BLaER1 treated with 17β-estradiol and CSF1 and Interleukin-3, amounts not matched to agents 10 nM and 100 nM (cell line): ENCODE data around the gene MYO1D.
A peak's percentile ranks its signal among the peaks of the same experiment; 100 is the strongest.

Source experiments
- H3K27ac ChIP-seq, 11 experiments: shearing (Covaris generic); formaldehyde crosslinking; 2 replicates each; pipeline ENCODE4 v1.8.1; 2022
- H3K27me3 ChIP-seq, 11 experiments: shearing (Covaris generic); formaldehyde crosslinking; 2 replicates each; pipeline ENCODE4 v1.8.1; 2022
- H3K36me3 ChIP-seq, 11 experiments: shearing (Covaris generic); formaldehyde crosslinking; 2 replicates each; pipeline ENCODE4 v1.8.1; 2022
- H3K4me1 ChIP-seq, 10 experiments: shearing (Covaris generic); formaldehyde crosslinking; 2 replicates each; pipeline ENCODE4 v1.8.1; 2022
- H3K4me2 ChIP-seq, 11 experiments: shearing (Covaris generic); formaldehyde crosslinking; 2 replicates each; pipeline ENCODE4 v1.8.1; 2022
- H3K4me3 ChIP-seq, 10 experiments: shearing (Covaris generic); formaldehyde crosslinking; 2 replicates each; pipeline ENCODE4 v1.8.1; 2022
- H3K9ac ChIP-seq, 11 experiments: shearing (Covaris generic); formaldehyde crosslinking; 2 replicates each; pipeline ENCODE4 v1.8.1; 2022
- H3K9me3 ChIP-seq, 11 experiments: shearing (Covaris generic); formaldehyde crosslinking; replicated peaks in 1 of 11; 2 replicates each; pipeline ENCODE4 v1.8.1; 2022
- H4K20me1 ChIP-seq, 11 experiments: shearing (Covaris generic); formaldehyde crosslinking; 2 replicates each; pipeline ENCODE4 v1.8.1; 2022
- Cebpa-rat ChIP-seq, 11 experiments: shearing (Covaris generic); IDR thresholded peaks; 2 replicates each; pipeline ENCODE4 v1.8.1; 2022

Gene MYO1D

GRCh38 chr17:32445074-32445415 lies 431.9 kb downstream of the MYO1D start:
- H3K27ac ChIP-seq: peak overlapping the region; percentile 90 to 99 (median 96)
- peaks cover 0 to 4% (median 0%) of the 10 kb centered on the region in 11 experiments; a peak in 1 of 22 replicates for H3K9me3 ChIP-seq
- no peak for TF ChIP-seq Cebpa-rat (IDR thresholded peaks at IDR 0.05)
- H3K27me3 ChIP-seq: no peaks in the 10 kb centered on the region
- peak overlapping the region; percentile 95 to 100 (median 97) for H3K9ac ChIP-seq
- H3K4me1 ChIP-seq: peaks cover 20 to 31% (median 26%) of the 10 kb centered on the region in 10 experiments
- peak overlapping the region; percentile 89 to 100 (median 97) for H3K4me3 ChIP-seq
- peak overlapping the region; percentile 76 to 97 (median 89) for H3K4me2 ChIP-seq
- H4K20me1 ChIP-seq: peaks cover 10 to 56% (median 46%) of the 10 kb centered on the region in 11 experiments; a peak in 19 of 22 replicates
- peaks cover 30 to 49% (median 35%) of the 10 kb centered on the region in 11 experiments for H3K36me3 ChIP-seq

GRCh38 chr17:32444301-32445073 lies 432.4 kb downstream of the MYO1D start, which contains the start of gene PSMD11:
PSMD11 (plus strand) TSS chr17:32444510; CDS start chr17:32444524, 14 bp downstream.
- H3K36me3 ChIP-seq: peaks cover 24 to 44% (median 29%) of the 10 kb centered on the region in 11 experiments
- no peaks in the 10 kb centered on the region for H3K27me3 ChIP-seq
- peaks cover 8 to 51% (median 40%) of the 10 kb centered on the region in 11 experiments; a peak in 19 of 22 replicates for H4K20me1 ChIP-seq
- peak within 1 kb of the TSS; percentile 90 to 99 (median 96) for H3K27ac ChIP-seq
- peaks cover 0 to 4% (median 0%) of the 10 kb centered on the region in 11 experiments; a peak in 1 of 22 replicates for H3K9me3 ChIP-seq
- TF ChIP-seq Cebpa-rat (IDR thresholded peaks at IDR 0.05): no peak
- peaks cover 20 to 31% (median 26%) of the 10 kb centered on the region in 10 experiments for H3K4me1 ChIP-seq
- peak within 1 kb of the TSS; percentile 86 to 99 (median 95) for H3K4me2 ChIP-seq
- H3K4me3 ChIP-seq: peak within 1 kb of the TSS; percentile 89 to 100 (median 97)
- H3K9ac ChIP-seq: peak within 1 kb of the TSS; percentile 95 to 100 (median 97)

DNA sequence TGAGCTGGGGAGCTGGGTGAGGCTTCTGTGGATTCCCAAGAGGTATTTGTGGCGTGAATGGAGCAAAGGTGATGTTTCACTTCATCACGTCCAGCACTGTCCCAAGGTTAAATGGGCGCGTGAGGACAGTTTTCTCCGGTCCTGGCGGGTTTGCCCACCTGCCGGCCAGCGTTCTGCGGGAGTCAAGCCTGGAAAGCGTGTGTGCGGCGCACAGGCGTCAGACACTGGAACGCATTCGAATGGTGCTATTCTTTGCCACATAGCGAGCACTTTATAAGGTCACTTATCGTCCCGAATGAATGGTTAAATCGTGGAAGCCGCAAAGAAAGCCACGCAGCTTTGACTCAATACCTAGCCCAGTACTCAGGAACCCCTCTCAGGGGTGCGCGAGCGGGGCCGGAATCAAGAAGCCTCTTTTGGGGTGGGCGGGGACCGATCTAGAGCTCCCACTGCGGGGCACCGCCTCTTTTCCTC lies 433.1 kb downstream of the MYO1D start:
- Histone ChIP-seq H4K20me1 (peaks cover 2 to 44% (median 34%) of the 10 kb centered on the region in 11 experiments; a peak in 19 of 22 replicates), H3K9ac (peak overlapping the region; percentile 95 to 100 (median 97)), H3K27me3 (no peaks in the 10 kb centered on the region), H3K27ac (peak overlapping the region in 3 of 11 experiments; percentile 95 to 97 (median 97); a peak in 8 of 22 replicates), H3K4me3 (peak overlapping the region; percentile 89 to 100 (median 97)), H3K4me1 (peaks cover 20 to 31% (median 24%) of the 10 kb centered on the region in 10 experiments), H3K4me2 (peak overlapping the region; percentile 86 to 99 (median 95)), H3K9me3 (peaks cover 0 to 4% (median 0%) of the 10 kb centered on the region in 11 experiments; a peak in 1 of 22 replicates), H3K36me3 (peaks cover 18 to 37% (median 23%) of the 10 kb centered on the region in 11 experiments)
- TF ChIP-seq Cebpa-rat (IDR thresholded peaks at IDR 0.05): no peak
